HG03039 (cell line): ENCODE measurements around the gene FTSJ1.

ENCODE experiments used
- ATAC-seq: cut with Tn5 transposase; IDR thresholded peaks from one replicate; pipeline ENCODE4 v1.9.1; 2021; ENCODE audit warnings: mild to moderate bottlenecking, moderate library complexity; ENCODE audit not compliant: unreplicated experiment

FTSJ1 gene

GRCh38 chrX:48470110-48470832 is 5.7 kb upstream of the FTSJ1 start, which contains the start of gene SLC38A5:
Gene SLC38A5, minus strand, starts transcription at chrX:48470260. Its CDS starts 2,336 bp downstream, at chrX:48467924.
- no peak for ATAC-seq

- no peak for ATAC-seq
These were observed 5.2 kb upstream of the FTSJ1 start for GRCh38 chrX:48470833-48471118.

- ATAC-seq = no peak
These were observed 4.5 kb upstream of the FTSJ1 start for GRCh38 chrX:48471504-48471903.

GRCh38 chrX:48472225-48472624 is 3.8 kb upstream of the FTSJ1 start:
- no peak for ATAC-seq

- no peak for ATAC-seq
These were observed 2.9 kb upstream of the FTSJ1 start for GRCh38 chrX:48472851-48473703.

GRCh38 chrX:48473704-48473990 is 2.4 kb upstream of the FTSJ1 start:
- ATAC-seq = no peak

GRCh38 chrX:48474127-48474526 is 1.9 kb upstream of the FTSJ1 start:
- no peak for ATAC-seq

GRCh38 chrX:48474581-48474980 is 1.4 kb upstream of the FTSJ1 start:
- no peak for ATAC-seq

- ATAC-seq = no peak
These were observed 703 bp upstream of the FTSJ1 start for GRCh38 chrX:48475296-48475695.

- no peak for ATAC-seq
These were observed 920 bp downstream of the FTSJ1 start for GRCh38 chrX:48476919-48477318.

- no peak for ATAC-seq
These were observed 2.2 kb downstream of the FTSJ1 start for GRCh38 chrX:48477960-48478755.

GRCh38 chrX:48478806-48479205 is 2.8 kb downstream of the FTSJ1 start:
- no peak for ATAC-seq

GRCh38 chrX:48480142-48480541 is 4.1 kb downstream of the FTSJ1 start:
- ATAC-seq = no peak

GRCh38 chrX:48480583-48480982 is 4.6 kb downstream of the FTSJ1 start:
- no peak for ATAC-seq

- ATAC-seq = no peak
These were observed 6.5 kb downstream of the FTSJ1 start for GRCh38 chrX:48482526-48482925.

GRCh38 chrX:48487362-48487798 is 11.4 kb downstream of the FTSJ1 start:
- ATAC-seq = no peak

- no peak for ATAC-seq
These were observed 12.0 kb downstream of the FTSJ1 start for GRCh38 chrX:48488034-48488433.

GRCh38 chrX:48489296-48489695 is 13.3 kb downstream of the FTSJ1 start:
- ATAC-seq = no peak

GRCh38 chrX:48489892-48490291 is 13.9 kb downstream of the FTSJ1 start:
- no peak for ATAC-seq

- no peak for ATAC-seq
These were observed 14.7 kb downstream of the FTSJ1 start for GRCh38 chrX:48490661-48491060.

- ATAC-seq = no peak
These were observed 15.8 kb downstream of the FTSJ1 start for GRCh38 chrX:48491809-48492208.
